Transverse colon (tissue), 3 donors: ENCODE data around the gene TGM6.

Experiments used
- CTCF ChIP-seq, 5 experiments: fragments of 200-600 bp in 3 of 5; fragments of 450-650 bp in 2 of 5; sonication (generic) in 3 of 5; IDR thresholded peaks; 1 replicate in 2 of 5; 2 replicates in 3 of 5; pipeline ENCODE4 v1.5.1; 2016 to 2017; ENCODE audit warnings: antibody characterized with exemption in 5 of 5, inconsistent platforms in 3 of 5, mild to moderate bottlenecking in 2 of 5, moderate library complexity in 1 of 5
- EP300 ChIP-seq: sonication (generic); formaldehyde crosslinking; IDR thresholded peaks from one replicate; pipeline ENCODE4 v1.6.1; 2017; ENCODE audit warnings: antibody characterized with exemption, low read depth
- POLR2A ChIP-seq: fragments of 450-650 bp; IDR thresholded peaks from one replicate; pipeline ENCODE4 v1.6.1; 2016; ENCODE audit warnings: antibody characterized with exemption, mild to moderate bottlenecking, moderate library complexity

- TF ChIP-seq CTCF (IDR thresholded peaks at IDR 0.05) (no peak), POLR2A (no peak), EP300 (no peak)
Observed at GRCh38 chr20:2365091-2365490, 15.6 kb upstream of the TGM6 start.
